GM21529 (cell line): ENCODE data around the gene IL10RA.
"Not testable (repeated sequence)": the region's sequence is repeated elsewhere in the genome, so short reads cannot be mapped to it uniquely, and the experiment has no call there.

Experiments used
- ATAC-seq: cut with Tn5 transposase; IDR thresholded peaks from one replicate; pipeline ENCODE4 v1.9.1; 2021; ENCODE audit not compliant: unreplicated experiment

The IL10RA gene

DNA sequence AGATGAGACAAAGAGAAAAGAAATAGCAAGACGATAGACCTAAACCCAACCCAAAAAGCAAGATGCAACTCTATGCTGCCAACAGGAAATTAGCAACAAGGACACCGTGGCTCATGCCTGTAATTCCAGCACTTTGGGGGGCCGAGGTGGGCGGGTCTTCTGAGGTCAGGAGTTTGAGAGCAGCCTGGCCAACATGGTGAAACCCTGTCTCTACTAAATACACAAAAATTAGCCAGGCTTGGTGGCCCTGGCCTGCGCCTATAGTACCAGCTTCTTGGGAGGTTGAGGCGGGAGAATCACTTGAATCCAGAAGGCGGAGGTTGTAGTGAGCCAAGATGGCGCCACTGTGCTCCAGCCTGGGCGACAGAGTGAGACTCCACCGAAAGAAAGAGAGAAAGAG is 24.3 kb upstream of the IL10RA start:
- no peak for ATAC-seq

DNA sequence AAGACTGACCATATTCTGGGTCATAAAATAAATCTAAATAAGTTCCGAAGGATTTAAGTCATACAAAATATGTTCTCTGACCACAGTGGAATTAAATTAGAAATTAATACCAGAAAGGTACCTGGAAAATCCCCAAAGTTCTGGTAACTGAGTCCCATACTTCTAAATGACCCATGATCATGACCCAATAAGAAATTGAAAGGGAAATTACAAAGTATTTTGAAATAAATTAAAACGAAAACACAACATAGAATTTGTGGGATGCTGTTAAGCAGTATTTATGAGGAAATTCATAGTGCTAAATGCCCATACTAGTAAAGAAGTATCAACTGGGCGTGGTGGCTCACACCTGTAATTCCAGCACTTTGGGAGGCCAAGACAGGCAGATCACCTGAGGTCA is 23.4 kb upstream of the IL10RA start:
- ATAC-seq, result no peak

DNA sequence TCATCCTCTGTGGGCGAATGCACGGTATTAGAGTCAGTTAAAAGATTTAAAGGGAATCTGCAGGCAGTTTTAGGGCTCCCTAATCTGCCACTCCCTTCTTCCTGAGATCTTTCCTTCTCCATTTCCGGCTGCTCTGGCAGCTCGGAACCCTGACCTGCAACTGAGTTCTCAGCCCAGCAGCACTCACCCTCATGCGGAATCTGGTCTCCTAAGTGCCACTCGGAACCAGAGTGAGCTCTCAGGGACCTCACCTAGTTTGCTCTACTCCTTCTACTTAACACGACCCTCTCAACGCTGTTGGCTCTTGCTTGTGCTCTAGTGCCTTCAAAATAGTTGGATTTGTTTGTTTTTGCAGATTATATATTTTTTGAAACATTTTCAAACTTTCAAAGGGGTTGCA is 19.3 kb upstream of the IL10RA start:
- no peak for ATAC-seq

DNA sequence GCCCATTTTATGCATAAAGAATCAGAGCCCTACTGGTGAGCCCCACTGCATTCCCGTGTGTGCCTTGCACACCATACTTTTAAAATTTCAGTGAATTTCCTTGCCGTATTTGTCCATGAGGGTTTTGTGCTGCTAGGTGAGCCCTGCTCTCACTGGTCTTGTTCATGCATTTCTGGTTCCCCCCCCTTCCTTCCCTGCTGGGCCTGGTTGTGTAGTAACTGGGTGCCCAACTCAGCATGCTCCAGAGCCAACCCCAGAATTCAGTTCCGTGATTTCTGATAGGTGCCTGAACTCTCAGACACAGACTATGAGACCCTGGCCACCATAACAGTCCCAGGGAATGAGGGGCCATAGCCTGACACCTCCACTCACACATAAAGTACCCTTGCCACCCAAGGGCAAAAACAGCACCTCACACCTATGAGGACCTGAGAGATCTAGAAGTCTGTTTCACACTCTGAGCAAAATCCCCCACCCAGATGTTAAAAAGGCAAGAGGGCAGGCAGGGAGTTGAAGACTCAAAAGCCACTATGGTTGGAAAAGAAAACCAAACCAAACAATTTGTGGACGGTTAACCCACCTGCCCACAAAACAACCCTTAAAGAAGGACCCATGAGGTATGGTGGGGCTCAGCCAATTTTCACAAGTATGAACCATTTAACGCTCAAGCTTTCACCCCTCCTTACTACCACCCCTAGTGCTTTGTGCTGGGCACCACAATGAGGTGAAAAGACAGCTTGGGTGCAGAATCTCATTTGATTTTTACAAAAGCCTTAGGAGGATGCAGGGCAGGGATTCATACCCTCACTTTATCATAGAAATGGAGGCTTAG is 16.8 kb upstream of the IL10RA start:
- no peak for ATAC-seq

DNA sequence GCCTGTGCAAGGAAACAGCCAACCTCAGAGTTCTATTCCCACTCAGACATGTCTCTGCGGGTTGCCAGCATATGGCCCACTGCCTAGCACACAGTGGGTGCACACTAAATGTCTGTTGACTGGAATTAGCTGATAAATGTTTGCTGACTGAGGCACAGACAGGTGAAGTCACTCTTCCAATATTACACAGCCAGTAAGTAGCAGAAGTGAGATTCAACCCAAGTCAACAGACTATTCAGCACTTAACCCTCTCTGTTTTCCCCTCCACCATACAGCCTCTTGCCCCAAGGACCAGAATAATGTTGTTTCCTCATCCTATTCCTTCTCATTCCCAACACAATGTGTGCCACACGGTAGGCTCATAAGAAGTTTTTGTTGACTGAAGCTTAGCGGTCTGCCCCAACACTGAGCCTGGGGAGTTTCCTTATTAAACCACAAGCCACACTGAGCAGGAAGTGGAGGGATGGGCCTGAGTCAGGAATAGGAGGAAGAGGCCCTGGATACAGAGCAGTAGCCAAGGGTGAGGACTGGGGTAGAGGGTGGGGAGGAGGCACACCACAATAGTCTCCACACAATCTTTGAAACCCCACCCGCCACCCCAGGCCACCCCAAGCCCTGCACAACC is 15.7 kb upstream of the IL10RA start:
- ATAC-seq, result no peak

DNA sequence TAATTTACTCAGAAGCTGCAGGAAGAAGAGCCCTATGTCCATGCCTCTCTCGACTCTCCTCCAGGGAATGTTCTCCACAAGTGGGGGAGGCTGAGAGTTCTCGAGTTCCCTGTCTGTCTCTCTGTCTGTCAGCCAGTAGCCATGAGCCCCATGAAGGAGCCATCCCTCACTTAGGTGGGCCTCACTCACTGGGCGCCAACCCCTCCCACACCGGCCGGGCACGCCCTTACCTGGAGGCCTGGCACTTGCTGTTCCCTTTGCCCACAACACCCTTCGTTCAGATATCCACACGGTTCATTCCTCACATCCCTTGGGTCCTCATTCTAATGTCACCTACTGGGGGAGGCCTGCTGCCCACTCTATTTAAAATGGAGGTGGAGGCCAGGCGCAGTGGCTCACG is 14.2 kb upstream of the IL10RA start:
- ATAC-seq, result no peak

DNA sequence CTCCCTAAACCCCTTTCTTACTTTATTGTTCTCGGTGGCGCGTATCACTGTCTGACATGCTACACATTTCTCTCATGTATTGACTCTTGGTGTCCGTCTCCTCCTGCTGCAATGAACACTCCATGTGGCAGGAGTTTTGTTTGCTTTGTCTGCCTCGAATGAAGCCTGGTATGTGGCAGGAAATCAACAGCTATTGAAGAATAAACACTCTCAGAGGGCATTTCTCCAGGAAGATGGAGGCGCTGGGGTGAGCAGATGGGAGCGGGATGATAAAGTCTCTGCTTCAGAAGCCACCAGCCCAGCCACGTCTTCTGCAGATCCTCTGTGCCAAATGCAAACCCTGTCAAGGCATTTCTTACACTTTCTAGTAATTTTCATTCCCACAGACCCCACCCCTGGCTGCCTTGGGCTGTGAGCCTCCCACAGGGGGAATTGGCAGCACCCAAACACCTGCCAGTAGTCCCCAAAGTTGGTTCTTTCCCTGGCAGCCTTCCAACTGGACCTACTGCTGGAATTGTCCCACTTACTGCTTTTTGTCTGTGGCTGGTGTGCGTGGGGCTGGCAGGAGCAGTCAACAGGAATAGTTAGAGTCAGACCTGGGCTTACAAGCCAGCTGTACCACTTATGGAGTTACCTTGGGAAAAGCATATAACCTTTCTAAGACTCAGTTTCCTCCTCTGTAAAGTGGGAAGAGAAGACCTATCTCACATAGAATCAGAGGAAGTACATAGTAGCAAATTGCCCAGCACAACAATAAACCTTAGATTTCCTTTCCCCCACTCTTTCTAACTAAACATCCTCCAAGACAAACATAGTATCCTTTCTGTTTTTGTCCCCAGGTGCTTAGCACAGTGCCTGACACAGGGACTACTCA is 13.3 kb upstream of the IL10RA start:
- no peak for ATAC-seq

DNA sequence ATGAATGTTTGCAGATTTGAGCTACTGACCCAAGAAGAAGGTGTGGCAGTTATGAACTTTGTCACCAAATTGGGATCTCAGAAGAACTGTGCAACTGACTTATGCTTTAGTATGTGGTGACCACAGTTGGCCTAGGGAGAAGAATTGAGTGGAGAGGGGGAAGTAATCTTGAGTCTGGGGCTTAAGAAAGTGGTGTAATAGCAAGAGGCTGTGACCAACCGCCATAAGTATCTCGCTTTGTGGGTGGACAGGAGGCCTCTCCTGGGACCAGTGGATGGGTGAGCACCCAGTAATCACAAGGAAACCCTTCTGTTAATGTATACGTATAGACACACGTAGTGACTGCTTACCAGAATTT is 12.7 kb upstream of the IL10RA start:
- ATAC-seq, result no peak

DNA sequence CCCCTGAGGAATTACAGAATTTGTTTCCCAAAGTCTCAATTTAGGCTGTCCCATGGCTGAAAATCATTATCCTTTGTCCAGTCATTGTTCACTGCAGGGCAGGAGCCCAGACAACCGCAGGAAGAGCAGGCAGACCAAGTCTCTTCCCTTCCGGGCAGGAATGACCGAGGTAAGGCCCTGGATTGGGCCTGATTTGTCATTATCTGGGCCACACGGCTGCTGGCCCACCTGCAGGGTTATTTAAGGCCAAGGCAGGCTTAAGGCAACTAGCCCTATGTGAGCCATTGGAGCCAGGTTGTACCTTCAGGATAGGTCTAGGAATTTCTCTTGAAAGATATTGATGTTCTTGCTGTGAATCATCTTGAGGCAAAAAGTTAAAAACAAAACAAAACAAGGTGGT is 9.7 kb upstream of the IL10RA start:
- ATAC-seq, result no peak

DNA sequence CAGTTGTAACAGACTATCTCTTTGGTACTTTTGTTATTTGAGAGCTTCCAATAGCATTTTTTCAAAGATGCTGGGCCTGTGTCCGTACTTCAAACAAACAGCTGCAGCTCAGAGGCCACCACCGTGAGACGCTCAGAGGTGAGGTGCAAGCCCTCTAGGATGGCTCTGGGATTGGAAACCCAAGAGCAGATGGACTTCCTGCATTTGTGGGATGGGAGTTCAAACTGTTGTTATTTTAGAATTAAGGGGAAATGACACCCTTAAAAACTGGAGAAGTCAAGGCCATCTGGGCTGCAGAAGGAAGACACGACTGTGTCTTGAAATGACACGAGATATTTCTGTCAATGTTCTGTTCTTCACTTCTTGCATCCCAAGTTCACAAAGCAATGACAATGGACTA is 9.2 kb upstream of the IL10RA start:
- no peak for ATAC-seq

DNA sequence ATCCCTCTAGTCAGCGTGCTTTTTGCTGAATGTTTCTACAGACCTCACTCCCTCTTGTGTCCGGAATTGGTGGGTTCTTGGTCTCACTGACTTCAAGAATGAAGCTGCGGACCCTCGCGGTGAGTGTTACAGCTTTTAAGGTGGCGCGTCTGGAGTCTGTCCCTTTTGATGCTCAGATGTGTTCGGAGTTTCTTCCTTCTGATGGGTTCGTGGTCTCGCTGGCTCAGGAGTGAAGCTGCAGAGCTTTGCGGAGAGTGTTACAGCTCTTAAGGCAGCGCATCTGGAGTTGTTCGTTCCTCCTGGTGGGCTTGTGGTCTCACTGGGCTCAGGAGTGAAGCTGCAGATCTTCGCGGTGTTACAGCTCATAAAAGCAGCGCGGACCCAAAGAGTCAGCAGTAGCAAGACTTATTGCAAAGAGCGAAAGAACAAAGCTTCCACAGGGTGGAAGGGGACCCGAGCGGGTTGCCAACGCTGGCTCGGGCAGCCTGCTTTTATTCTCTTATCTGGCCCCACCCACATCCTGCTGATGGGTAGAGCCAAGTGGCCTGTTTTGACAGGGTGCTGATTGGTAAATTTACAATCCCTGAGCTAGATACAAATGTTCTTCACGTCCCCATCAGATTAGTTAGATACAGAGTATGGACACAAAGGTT is 8.5 kb upstream of the IL10RA start:
- not testable (repeated sequence) for ATAC-seq

DNA sequence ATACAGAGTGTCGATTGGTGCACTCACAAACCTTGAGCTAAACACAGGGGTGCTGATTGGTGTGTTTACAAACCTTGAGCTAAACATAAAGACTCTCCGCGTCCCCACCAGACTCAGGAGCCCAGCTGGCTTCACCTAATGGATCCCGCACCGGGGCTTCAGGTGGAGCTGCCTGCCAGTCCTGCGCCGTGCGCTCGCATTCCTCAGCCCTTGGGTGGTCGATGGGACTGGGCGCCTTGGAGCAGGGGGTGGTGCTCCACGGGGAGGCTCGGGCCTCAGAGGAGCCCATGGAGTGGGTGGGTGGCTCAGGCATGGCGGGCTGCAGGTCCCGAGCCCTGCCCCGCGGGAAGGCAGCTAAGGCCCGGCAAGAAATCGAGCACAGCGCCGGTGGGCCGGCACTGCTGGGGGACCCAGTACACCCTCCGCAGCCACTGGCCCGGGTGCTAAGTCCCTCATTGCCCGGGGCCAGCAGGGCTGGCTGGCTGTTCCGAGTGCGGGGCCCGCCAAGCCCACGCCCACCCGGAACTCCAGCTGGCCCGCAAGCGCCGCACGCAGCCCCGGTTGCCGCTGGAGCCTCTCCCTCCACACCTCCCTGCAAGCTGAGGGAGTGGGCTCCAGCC is 7.8 kb upstream of the IL10RA start:
- ATAC-seq, result not testable (repeated sequence)

DNA sequence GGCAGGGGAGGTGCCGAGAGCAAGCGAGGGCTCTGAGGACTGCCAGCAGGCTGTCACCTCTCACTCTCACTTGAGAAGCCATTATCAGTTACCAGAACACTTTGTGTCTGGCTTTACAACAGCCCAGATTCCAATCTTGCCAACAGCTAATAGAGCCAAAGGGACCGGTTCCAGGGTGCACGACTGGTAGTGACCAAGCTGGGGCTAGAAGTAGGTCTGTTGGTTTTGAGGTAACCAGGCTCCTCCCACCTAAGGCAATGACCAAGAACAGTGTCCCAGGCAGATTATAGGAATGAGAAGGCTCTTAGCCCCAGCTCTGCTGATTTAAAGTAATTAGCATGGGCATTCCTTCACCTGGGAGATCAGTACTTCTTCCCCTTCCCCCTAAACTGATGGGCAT is 7.2 kb upstream of the IL10RA start:
- ATAC-seq, result no peak

DNA sequence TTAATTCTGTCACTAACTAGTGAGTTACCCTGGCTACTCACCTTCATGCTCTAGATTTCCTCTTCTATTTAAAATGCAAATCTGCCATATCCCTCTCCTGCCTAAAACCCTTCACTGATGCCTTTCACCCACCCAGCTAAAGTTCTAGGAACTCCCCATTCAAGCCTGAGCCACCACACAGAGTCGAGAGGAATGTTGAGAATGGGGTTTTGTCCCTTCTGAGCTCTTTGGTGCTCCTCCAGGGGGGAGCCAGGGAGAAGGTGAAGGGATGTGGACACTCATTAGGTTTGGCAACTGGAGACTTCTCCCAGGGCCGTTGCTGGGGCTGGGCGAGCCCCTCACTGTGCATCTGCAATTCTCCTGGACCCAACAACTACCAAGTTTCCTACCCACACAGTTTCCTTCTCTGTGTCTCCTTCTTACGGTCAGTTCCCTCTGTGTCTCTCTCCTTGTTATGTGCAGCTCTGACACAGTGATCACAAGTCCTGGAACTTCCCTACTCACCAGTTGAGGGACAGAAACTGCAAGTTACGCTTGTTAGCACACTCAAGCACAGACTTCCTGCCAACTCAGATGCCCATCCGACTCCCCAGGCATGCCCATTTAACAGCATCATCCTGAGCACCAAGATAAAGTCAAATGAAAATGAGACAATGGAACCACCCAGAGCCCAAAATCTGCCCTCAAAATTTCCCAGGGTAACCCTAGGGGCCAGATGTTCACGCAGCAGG is 6.5 kb upstream of the IL10RA start:
- peak; percentile 73 for ATAC-seq

DNA sequence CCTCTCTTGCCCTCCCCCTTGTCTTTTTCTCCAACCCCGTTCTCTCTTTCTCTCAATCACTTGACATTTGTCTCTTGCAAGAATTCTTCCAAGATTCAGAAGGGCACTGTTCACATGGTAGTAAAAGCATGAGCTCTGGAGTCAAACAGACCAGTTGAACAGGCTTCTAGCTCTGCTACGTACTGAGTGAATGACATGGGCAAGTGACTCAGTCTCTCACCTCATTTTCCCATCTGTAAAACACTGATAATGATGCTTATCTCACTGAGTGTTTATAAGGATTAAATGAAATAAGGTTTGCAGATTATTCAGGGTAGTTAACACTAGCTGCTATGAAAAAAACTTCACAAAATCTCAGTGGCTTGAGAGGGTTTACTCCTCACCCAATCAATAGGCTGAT is 5.9 kb upstream of the IL10RA start:
- ATAC-seq, result no peak

DNA sequence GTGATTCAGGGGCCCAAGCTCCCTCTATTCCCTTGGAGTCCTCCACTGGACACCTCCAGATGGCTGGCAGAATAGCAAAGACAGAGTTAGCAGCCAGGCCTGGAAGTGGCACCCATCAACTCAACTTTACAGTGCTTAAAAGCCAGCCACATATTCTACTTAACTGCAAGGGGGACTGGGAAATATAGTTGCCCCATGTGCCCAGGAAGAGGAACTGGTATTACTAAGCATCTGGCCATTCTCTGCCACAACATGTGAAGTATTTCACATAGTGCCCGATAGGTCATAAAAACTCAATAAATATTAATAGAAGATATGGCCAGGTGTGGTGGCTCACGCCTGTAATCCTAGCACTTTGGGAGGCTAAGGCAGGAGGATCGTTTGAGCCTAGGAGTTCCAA is 5.5 kb upstream of the IL10RA start:
- ATAC-seq, result no peak

DNA sequence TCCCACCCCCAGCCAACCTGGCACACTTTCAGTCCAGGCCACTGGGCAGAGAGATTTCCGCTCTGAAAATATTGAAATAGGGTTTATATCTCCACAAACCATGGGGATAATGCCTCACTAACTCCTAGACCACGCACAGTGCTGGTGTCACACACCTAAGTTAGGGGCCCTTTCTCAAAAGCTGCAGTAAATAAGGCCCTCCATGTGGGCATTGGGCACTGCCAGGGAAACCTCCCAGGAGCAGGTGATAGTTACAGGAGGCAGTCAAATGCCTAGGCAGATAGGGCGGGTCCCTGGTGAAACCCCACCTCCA is 3.1 kb upstream of the IL10RA start:
- no peak for ATAC-seq

DNA sequence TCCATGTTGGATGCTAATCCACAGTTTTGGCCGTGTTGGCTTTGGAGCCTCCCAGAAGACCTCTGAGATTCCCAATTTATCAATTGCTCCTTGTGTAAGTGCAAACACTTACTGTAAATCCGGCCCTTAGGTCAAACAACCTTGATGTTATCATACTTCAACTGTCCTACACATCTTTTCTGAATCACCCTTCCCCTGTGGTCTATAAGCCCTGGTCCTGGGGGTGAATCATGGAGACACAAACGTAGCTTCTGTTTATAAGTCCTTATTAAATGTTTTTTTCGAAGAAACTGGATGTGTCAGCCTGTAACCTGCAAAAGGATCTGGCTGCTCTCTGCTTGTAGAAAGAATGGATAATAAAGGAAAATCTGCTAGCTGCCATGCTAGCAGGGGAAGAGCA is 1.7 kb upstream of the IL10RA start:
- ATAC-seq, result no peak

DNA sequence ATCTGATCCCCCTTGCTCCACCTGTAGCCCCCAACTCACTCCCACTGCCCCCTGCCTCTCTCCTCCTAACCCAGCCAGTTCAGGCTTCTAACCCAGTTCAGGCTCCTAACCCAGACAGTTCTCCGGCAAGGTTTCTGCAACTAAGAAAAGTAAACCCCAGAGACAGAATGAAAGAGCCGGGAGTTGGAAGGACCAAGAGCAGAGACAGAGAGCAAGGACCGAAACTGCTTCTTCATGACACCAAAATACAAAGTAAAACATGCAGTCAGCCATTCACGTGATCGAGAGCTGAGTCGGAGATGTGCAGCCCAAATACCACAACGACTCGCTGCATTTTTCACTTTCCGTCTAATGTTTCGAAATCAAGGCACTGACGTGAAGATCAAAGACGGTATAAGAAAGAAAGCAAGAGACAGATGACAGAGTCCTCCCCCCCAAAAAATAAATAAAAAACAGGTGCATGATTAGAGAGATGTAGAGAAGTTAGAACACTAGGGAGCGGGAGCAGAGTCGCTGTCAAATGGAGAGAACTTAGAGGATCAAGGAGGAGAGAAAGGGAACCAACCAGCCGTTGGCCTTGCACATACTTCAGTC is 884 bp downstream of the IL10RA start:
- peak; percentile 38 for ATAC-seq
